Keratinocyte (primary cell): ENCODE measurements around the gene HCN4. TPM values are rescaled to one million over a fixed set of nuclear protein-coding genes. Genes with fewer than 3 reads are reported as not detected.

Source experiments
- DNase-seq: peaks from one replicate; pipeline ENCODE4 v3.0.0-alpha.2; 2011; ENCODE audit warnings: low read depth, missing footprints, low spot score
- FAIRE-seq: peaks from 2 replicates; lab custom pipeline; 2011; peaks lifted over from hg19 to GRCh38; lab: Jason Lieb, UNC
- H2AFZ ChIP-seq: 2 replicates; pipeline ENCODE4 v1.6.0; 2012; ENCODE audit warnings: low read length, control low read depth, inconsistent platforms; ENCODE audit not compliant: control insufficient read depth
- H3K27ac ChIP-seq: 2 replicates; pipeline ENCODE4 v1.5.1; 2011; ENCODE audit warnings: low read length; ENCODE audit not compliant: control insufficient read depth, insufficient read depth
- H3K27me3 ChIP-seq: 3 replicates; pipeline ENCODE4 v1.6.0; 2011; ENCODE audit warnings: low read length; ENCODE audit not compliant: control insufficient read depth, insufficient read depth; ENCODE audit errors: extremely low read depth
- H3K36me3 ChIP-seq, 2 experiments: 2 replicates in 1 of 2; 3 replicates in 1 of 2; pipeline ENCODE4 v1.5.1; 2011; ENCODE audit warnings: low read length in 2 of 2, mild to moderate bottlenecking in 1 of 2; ENCODE audit not compliant: control insufficient read depth in 2 of 2, insufficient read depth in 2 of 2; ENCODE audit errors: extremely low read depth in 1 of 2
- H3K4me1 ChIP-seq: 3 replicates; pipeline ENCODE4 v1.5.1; 2011; ENCODE audit warnings: low read length; ENCODE audit not compliant: control insufficient read depth, insufficient read depth; ENCODE audit errors: extremely low read depth
- H3K4me2 ChIP-seq: 3 replicates; pipeline ENCODE4 v1.6.0; 2011; ENCODE audit warnings: low read depth, low read length; ENCODE audit not compliant: control insufficient read depth, insufficient read depth; ENCODE audit errors: extremely low read depth
- H3K4me3 ChIP-seq, 3 experiments: fragments of 200-600 bp in 1 of 3; sonication (generic) in 1 of 3; 2 replicates in 2 of 3; 3 replicates in 1 of 3; pipeline ENCODE4 v1.5.1; 2011 to 2016; ENCODE audit warnings: low read length in 3 of 3, mild to moderate bottlenecking in 3 of 3, control low read depth in 2 of 3, inconsistent platforms in 1 of 3, low read depth in 1 of 3, mixed read lengths in 1 of 3, mixed run types in 1 of 3, moderate library complexity in 1 of 3; ENCODE audit not compliant: control insufficient read depth in 2 of 3, insufficient read depth in 2 of 3; ENCODE audit errors: extremely low read depth in 1 of 3
- H3K79me2 ChIP-seq: 2 replicates; pipeline ENCODE4 v1.6.0; 2012; ENCODE audit warnings: low read length; ENCODE audit not compliant: control insufficient read depth, insufficient read depth
- H3K9ac ChIP-seq: 3 replicates; pipeline ENCODE4 v1.6.0; 2011; ENCODE audit warnings: low read length; ENCODE audit not compliant: control insufficient read depth, insufficient read depth; ENCODE audit errors: extremely low read depth
- H3K9me1 ChIP-seq: 3 replicates; pipeline ENCODE4 v1.6.0; 2011; ENCODE audit warnings: low read length; ENCODE audit not compliant: control insufficient read depth, insufficient read depth; ENCODE audit errors: extremely low read depth
- H3K9me3 ChIP-seq: 2 replicates; pipeline ENCODE4 v1.5.1; 2012; ENCODE audit warnings: low read depth, low read length; ENCODE audit not compliant: control insufficient read depth
- H4K20me1 ChIP-seq: 3 replicates; pipeline ENCODE4 v1.6.0; 2011; ENCODE audit warnings: low read length; ENCODE audit not compliant: control insufficient read depth, insufficient read depth; ENCODE audit errors: extremely low read depth
- CTCF ChIP-seq, 3 experiments: IDR thresholded peaks in 1 of 3; conservative IDR thresholded peaks in 1 of 3; optimal IDR thresholded peaks in 1 of 3; 2 replicates in 2 of 3; 3 replicates in 1 of 3; pipeline versions ENCODE3 to v1.5.1; 2011; ENCODE audit warnings: low read length in 3 of 3, mild to moderate bottlenecking in 3 of 3, moderate library complexity in 2 of 3, control low read depth in 1 of 3, inconsistent platforms in 1 of 3; ENCODE audit not compliant: insufficient read depth in 2 of 3; ENCODE audit errors: extremely low read depth in 1 of 3
- EZH2 ChIP-seq: IDR thresholded peaks from one replicate; pipeline ENCODE4 v1.6.1; 2012; ENCODE audit warnings: inconsistent platforms, mild to moderate bottlenecking, low read length, moderate library complexity
- dilution Hi-C: fragments of 300-500 bp; cut with MboI; formaldehyde crosslinking; loops from one replicate; pipeline ENCODE4 v1.7.0; 2020; ENCODE audit warnings: low sequenced_read_pairs; ENCODE audit not compliant: extremely low pct_ligation_motif_present
- polyA plus RNA-seq, 5 experiments: library from polyadenylated mRNA; depleted of rRNA in 3 of 5; stranded (reverse) in 3 of 5; stranded (forward) in 1 of 5; unstranded in 1 of 5; fragments of >200 nt; gene quantifications; 1 replicate in 1 of 5; 2 replicates in 3 of 5; 3 replicates in 1 of 5; pipeline versions ENCODE4 v1.2.1 to v1.2.3, GENCODE V29; 2011 to 2012; ENCODE audit warnings: missing spikeins in 2 of 5, low read depth in 1 of 5, low replicate concordance in 1 of 5

The HCN4 gene
- polyA plus RNA-seq, 1 donor (not counting 4 experiments of a cell fraction or from before 2014, with no cell fraction given) = not detected

GRCh38 chr15:73344056-73344455, 24.7 kb downstream of the HCN4 start:
- Histone ChIP-seq H3K9me1 (no peaks in the 10 kb centered on the region), H3K9ac (no peak overlapping the region), H3K27ac (no peak overlapping the region), H3K4me1 (no peaks in the 10 kb centered on the region), H3K36me3 (no peaks in the 10 kb centered on the region), H3K9me3 (no peaks in the 10 kb centered on the region), H4K20me1 (no peaks in the 10 kb centered on the region), H3K27me3 (no peaks in the 10 kb centered on the region), H3K4me3 (no peak overlapping the region), H2AFZ (no peak overlapping the region), H3K4me2 (no peak overlapping the region), H3K79me2 (no peaks in the 10 kb centered on the region)
- TF ChIP-seq EZH2 = no peak
- TF ChIP-seq CTCF (optimal IDR thresholded peaks at IDR 0.05 in 1 of 3, IDR thresholded peaks at IDR 0.05 in 1 of 3, conservative IDR thresholded peaks at IDR 0.05 in 1 of 3; ENCODE audit: extremely low read depth in 1 of 3, insufficient read depth in 2 of 3, low read length in 3 of 3) = no peak
- dilution Hi-C loops = no loop called here
- DNase-seq (no peak), FAIRE-seq (no peak)

DNA sequence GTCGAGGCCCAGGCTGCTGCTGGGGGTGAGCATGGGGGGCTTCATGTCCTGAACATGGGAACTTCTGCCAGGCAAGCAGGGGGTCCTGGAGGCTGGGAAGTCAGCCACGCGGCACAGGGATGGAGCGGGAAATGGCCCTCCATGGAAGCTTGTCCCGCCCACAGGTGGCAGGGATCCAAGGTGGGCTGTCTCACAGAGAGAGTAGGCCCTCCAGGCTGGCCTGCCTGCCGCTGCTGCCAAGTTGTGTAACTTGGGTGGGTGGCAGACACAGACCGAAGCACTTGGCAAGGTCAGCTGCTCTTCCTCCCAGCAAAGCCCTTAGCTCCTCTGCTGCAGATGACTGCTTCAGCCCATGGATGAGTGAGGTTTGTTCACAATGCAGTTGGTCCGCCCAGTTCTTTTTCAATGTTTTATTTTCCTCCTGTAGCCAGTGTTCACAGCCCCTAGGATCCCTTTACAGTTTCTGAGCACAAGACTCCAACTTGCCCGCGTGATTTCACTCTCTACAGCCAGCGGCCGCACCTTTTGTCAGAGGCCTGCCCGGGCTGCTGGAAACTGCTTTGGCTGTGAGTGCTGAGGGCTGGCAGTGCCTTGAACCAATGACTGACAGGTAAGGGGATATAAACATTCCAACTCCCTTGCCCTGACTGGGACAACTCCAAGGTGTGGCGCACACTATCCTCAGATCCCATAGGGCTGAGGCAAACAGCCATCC, 26.7 kb downstream of the HCN4 start:
- Histone ChIP-seq H2AFZ (no peak overlapping the region), H3K27me3 (no peaks in the 10 kb centered on the region), H3K4me2 (no peak overlapping the region), H3K4me3 (no peak overlapping the region), H3K36me3 (no peaks in the 10 kb centered on the region), H3K9me3 (no peaks in the 10 kb centered on the region), H3K27ac (no peak overlapping the region), H3K79me2 (no peaks in the 10 kb centered on the region), H4K20me1 (no peaks in the 10 kb centered on the region), H3K9ac (no peak overlapping the region), H3K4me1 (no peaks in the 10 kb centered on the region), H3K9me1 (no peaks in the 10 kb centered on the region)
- dilution Hi-C loops = no loop called here
- no peak for DNase-seq
- FAIRE-seq = no peak
- TF ChIP-seq EZH2 (no peak), CTCF (optimal IDR thresholded peaks at IDR 0.05 in 1 of 3, IDR thresholded peaks at IDR 0.05 in 1 of 3, conservative IDR thresholded peaks at IDR 0.05 in 1 of 3; ENCODE audit: extremely low read depth in 1 of 3, insufficient read depth in 2 of 3, low read length in 3 of 3) (no peak)
